T-helper 2 cell treated with Interferon-gamma antibody and Interleukin-4, amounts not matched to agents 100 ng/mL and 5 ng/mL, for 36 hours (primary cell): Measurements from ENCODE around the gene FAM135A. TPM values are rescaled to one million over a fixed set of nuclear protein-coding genes. Genes with fewer than 3 reads are reported as not detected.
"Not testable (repeated sequence)": the region's sequence is repeated elsewhere in the genome, so short reads cannot be mapped to it uniquely, and the experiment has no call there.

Experiments
- intact Hi-C: fragments of 100-400 bp; cut with micrococcal nuclease; formaldehyde crosslinking; loops from one replicate; pipeline ENCODE4 v1.15.1; 2023
- total RNA-seq: library from RNA; stranded (reverse); gene quantifications from 2 replicates; pipeline ENCODE4 v1.2.3, GENCODE V29; 2022

FAM135A gene
- total RNA-seq, 1 donor from 2014 or later, result 5.7 TPM

GRCh38 chr6:70396163-70396562 lies 17.1 kb upstream of the FAM135A start:
- intact Hi-C loops, result no loop called here

- intact Hi-C loops, result no loop called here
These were observed 16.2 kb upstream of the FAM135A start for GRCh38 chr6:70396796-70397729.

DNA sequence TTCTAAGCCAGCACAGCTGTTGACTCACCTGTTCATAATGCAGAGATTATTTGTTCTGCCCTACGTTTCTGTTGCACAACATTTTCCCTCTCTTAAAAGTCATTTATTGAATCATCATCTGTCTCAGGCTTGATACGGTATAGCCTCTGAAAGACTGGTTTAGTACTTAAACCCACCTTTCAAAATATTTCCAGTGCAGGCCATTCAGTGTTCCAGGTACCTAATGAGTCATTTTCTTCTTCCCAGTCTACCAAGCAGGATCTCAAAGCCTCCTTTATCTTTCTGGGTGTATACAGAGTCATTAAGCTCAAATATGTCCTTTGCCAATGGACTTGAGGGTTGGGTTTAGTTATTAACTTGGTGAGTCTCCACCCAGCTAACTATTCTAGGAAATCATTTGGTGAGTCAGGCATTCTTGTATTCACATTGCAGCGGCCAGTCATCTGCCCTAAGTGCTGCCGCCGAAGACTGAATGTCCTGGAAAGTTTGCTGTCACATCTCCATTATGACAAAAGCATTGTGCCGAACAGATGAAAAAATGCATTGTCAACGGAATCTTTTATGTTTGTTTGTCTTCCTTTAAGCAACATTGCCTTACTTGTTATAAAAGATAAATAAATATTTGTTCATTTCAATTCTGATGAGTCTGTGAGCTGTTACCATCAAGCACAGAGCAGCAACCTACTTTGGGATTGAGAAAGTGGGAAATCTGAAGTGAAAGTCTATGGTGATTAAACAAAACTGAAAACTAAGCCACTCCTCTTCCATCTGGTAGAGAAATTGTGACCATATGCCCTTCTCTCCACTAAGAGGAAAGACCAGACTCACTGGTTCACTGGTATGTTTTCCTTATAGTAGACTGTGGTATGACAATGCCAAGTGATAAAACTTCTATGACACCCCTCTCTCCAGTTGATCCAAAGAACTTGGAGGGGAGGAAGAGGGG lies 14.3 kb upstream of the FAM135A start:
- intact Hi-C loops, result no loop called here

- intact Hi-C loops, result no loop called here
These were observed 8.7 kb upstream of the FAM135A start for GRCh38 chr6:70404658-70405057.

GRCh38 chr6:70409216-70409615 lies 4.1 kb upstream of the FAM135A start:
- intact Hi-C loops, result no loop called here

- intact Hi-C loops, result loop anchor here (2.0 to 5.0 kb wide), 5 partner anchors 155 to 615 kb away; partner anchors contain the start of genes B3GAT2, COL19A1, LMBRD1 and SDHAF4
These were observed 1.6 kb upstream of the FAM135A start for GRCh38 chr6:70411542-70412251.

- intact Hi-C loops, result loop anchor here (1.0 to 5.0 kb wide), 7 partner anchors 41 to 616 kb away; partner anchors contain the start of genes B3GAT2, COL19A1, LMBRD1 and SDHAF4
These were observed 825 bp upstream of the FAM135A start for GRCh38 chr6:70412252-70413113.

- intact Hi-C loops, result loop anchor here (1.0 to 5.0 kb wide), 7 partner anchors 43 to 617 kb away; partner anchors contain the start of genes B3GAT2, COL19A1, LMBRD1 and SDHAF4
These were observed 735 bp downstream of the FAM135A start for GRCh38 chr6:70413992-70414494.

- intact Hi-C loops, result loop anchor here (5.0 kb wide), 3 partner anchors 272 to 548 kb away; partner anchors contain the start of genes B3GAT2 and COL19A1
These were observed 1.5 kb downstream of the FAM135A start for GRCh38 chr6:70414813-70415212.

GRCh38 chr6:70415247-70415646 lies 1.9 kb downstream of the FAM135A start:
- intact Hi-C loops, result no loop called here

DNA sequence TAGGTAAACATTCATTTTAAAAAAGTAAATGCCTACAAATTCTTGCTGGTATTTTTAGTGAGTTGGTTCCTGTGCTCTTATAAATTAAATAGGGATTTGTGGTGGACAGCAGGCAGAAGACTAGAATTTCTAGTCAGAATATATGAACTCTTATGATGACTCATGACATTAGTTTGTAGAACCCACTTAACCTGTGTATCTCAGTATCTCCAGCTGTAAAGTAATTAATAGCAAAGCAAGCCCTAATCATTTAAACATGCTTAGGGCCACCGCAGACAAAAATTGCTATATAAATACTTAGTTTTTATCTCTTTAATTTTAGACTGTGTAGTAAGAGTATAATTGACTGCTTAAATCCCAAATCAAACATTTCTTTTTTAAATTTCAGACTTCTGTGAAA lies 2.4 kb downstream of the FAM135A start:
- intact Hi-C loops, result no loop called here

DNA sequence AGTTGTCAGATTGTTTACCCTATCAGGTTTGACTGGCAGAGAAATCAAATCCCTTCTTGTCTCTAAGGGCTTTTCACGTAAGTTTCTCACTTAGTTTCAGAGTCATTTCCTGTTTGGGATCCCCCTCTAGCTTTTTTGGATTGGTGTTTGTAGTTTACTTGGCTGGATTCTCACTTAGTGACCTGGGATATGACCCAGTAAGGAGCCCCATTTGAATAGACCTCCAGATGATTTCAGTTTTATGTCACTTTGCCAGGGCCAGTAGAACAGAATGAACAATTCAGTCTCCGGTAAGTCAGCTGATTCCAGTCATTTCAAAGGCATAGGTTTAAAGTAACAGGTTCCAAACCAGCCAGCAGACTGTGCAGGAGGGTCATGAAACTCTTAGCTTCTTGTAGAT lies 8.2 kb downstream of the FAM135A start:
- intact Hi-C loops, result no loop called here

GRCh38 chr6:70423189-70424134 lies 10.2 kb downstream of the FAM135A start:
- intact Hi-C loops, result no loop called here

DNA sequence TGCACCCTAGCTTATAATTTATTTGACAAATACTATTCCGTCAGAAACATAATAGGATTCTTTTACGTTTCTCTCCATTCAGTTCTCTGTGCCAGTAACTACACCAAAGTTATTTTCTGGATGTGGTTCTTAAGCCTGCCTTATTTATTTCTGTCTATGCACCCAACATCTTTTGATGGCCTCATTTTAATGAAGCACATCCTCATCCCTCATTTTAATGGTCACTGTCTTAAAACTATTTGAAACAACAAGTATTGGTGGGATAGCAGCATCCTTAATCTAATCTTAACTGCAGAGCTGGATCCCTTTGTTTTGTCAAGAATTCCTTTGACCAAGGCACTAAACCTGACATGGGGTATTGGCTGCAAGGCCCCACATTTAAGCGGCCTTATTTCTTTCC lies 11.0 kb downstream of the FAM135A start:
- intact Hi-C loops, result no loop called here

DNA sequence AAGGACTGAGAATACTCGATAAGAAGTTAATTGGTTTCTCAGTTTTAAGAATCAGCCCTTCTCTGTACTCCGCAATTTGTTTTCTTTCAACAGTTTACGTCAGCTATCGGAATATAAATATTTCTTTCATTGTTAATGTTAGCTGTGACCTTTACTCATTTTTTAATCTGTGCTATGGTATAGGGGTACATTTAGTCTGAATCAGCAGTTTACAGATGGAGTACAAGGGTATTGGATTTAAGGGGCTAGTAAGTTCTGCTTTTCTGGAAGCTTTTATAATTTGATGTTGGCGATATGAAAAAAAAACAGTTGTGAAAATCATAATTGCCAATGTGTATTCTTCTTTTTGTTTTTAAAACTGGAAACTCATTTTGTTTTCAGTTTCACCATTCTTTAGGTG lies 23.0 kb downstream of the FAM135A start:
- intact Hi-C loops, result no loop called here

- intact Hi-C loops, result no loop called here
These were observed 31.7 kb downstream of the FAM135A start for GRCh38 chr6:70445001-70445400.

DNA sequence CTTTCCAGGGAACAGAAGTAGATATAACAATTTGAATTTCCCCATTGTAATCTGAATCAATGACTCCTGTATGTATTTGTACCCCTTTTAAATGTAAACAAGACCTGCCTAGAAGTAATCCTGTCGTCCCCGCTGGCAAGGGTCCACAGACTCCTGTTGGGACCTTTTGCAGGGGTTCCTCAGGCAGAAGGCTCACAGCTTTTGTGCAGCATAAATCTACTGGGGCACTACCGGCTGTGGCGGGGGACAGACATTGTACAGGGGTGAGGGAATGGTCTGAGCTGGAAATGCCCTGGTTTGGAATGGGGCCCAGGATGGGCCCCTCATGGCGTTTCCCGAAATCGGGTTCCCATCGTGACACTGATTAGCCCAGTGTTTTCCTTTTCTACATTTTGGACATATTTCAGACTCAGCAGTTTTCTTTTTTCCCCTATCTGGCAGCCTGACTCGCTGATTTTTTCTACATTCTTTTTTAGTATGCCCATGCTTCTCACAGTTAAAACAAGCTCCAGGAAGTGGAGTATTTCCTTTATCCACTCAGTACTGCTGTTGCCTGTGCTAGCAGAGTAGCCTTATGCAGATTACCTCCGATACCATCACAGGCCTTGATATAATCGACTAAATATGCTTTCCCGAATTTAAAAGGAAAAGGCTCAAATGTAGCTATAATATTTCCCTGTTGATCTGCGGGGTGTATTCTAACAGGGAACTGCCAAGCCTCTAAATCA lies 34.2 kb downstream of the FAM135A start:
- intact Hi-C loops, result not testable (repeated sequence)

DNA sequence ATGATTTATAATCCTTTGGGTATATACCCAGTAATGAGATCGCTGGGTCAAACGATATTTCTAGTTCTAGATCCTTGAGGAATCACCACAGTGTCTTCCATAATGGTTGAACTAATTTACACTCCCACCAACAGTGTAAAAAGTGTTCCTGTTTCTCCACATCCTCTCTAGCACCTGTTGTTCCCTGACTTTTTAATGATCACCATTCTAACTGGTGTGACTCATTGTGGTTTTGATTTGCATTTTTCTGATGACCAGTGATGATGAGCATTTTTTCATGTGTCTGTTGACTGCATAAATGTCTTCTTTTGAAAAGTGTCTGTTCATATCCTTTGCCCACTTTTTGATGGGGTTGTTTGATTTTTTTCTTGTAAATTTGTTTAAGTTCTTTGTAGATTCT lies 40.6 kb downstream of the FAM135A start:
- intact Hi-C loops, result not testable (repeated sequence)
